ENCODE measurements around the gene TAF11L14. TPM values are rescaled to one million over a fixed set of nuclear protein-coding genes. Genes with fewer than 3 reads are reported as not detected.

TAF11L14 gene
- total and polyA plus RNA-seq, 4 donors = not detected

Small RNAs within 50 kb of the gene (small RNA-seq; reads per million reads assigned to genes)
- not detected for gene AC233724.1
- gene AC233724.12 = not detected
- gene AC233724.2 = not detected
- gene AC233724.3 = not detected
- not detected for gene AC233724.4
- gene AC233724.6 = not detected
- gene AC233724.7 = not detected

Other genes with a start within 250 kb of the TAF11L14 start
- gene TAF11L2, start 136.2 kb upstream of the TAF11L14 start, total RNA-seq = not detected
- not detected for gene TAF11L2, start 136.2 kb upstream of the TAF11L14 start, polyA plus RNA-seq
- gene TAF11L3, start 116.1 kb upstream of the TAF11L14 start, total RNA-seq = not detected
- not detected for gene TAF11L3, start 116.1 kb upstream of the TAF11L14 start, polyA plus RNA-seq
- gene TAF11L4, start 112.7 kb upstream of the TAF11L14 start, total RNA-seq = not detected
- gene TAF11L4, start 112.7 kb upstream of the TAF11L14 start, polyA plus RNA-seq = not detected
- gene TAF11L5, start 109.2 kb upstream of the TAF11L14 start, total RNA-seq = not detected
- gene TAF11L5, start 109.2 kb upstream of the TAF11L14 start, polyA plus RNA-seq = not detected
- not detected for gene TAF11L6, start 105.8 kb upstream of the TAF11L14 start, total RNA-seq
- not detected for gene TAF11L6, start 105.8 kb upstream of the TAF11L14 start, polyA plus RNA-seq
- not detected for gene TAF11L7, start 48.7 kb upstream of the TAF11L14 start, total RNA-seq
- not detected for gene TAF11L7, start 48.7 kb upstream of the TAF11L14 start, polyA plus RNA-seq
- gene TAF11L8, start 43.5 kb upstream of the TAF11L14 start, total RNA-seq = not detected
- not detected for gene TAF11L8, start 43.5 kb upstream of the TAF11L14 start, polyA plus RNA-seq
- gene TAF11L9, start 40.1 kb upstream of the TAF11L14 start, total RNA-seq = not detected
- not detected for gene TAF11L9, start 40.1 kb upstream of the TAF11L14 start, polyA plus RNA-seq
- not detected for gene TAF11L10, start 36.6 kb upstream of the TAF11L14 start, total RNA-seq
- not detected for gene TAF11L10, start 36.6 kb upstream of the TAF11L14 start, polyA plus RNA-seq
- not detected for gene TAF11L11, start 30.3 kb upstream of the TAF11L14 start, total RNA-seq
- gene TAF11L11, start 30.3 kb upstream of the TAF11L14 start, polyA plus RNA-seq = not detected
- not detected for gene TAF11L12, start 24.1 kb upstream of the TAF11L14 start, total RNA-seq
- not detected for gene TAF11L12, start 24.1 kb upstream of the TAF11L14 start, polyA plus RNA-seq
- gene TAF11L13, start 2.4 kb upstream of the TAF11L14 start, total RNA-seq = not detected
- not detected for gene TAF11L13, start 2.4 kb upstream of the TAF11L14 start, polyA plus RNA-seq

Data from liver (tissue), 5 donors.